WTC11 (cell line): ENCODE measurements around the gene CD109. TPM values are rescaled to one million over a fixed set of nuclear protein-coding genes. Genes with fewer than 3 reads are reported as not detected.
A peak's percentile ranks its signal among the peaks of the same experiment; 100 is the strongest.

ENCODE experiments used
- ATF3 ChIP-seq: sonication (generic); formaldehyde crosslinking; conservative IDR thresholded peaks from 2 replicates; pipeline ENCODE4 v1.8.1; 2022; ENCODE audit warnings: mild to moderate bottlenecking, missing genetic modification reagents
- CREB1 ChIP-seq: sonication (generic); formaldehyde crosslinking; IDR thresholded peaks from 2 replicates; pipeline ENCODE4 v1.8.0; 2023; ENCODE audit warnings: mild to moderate bottlenecking, missing genetic modification reagents
- E2F4 ChIP-seq: sonication (generic); formaldehyde crosslinking; IDR thresholded peaks from 2 replicates; pipeline ENCODE4 v1.8.1; 2022; ENCODE audit warnings: low read depth, mild to moderate bottlenecking, moderate library complexity, missing genetic modification reagents, borderline replicate concordance
- EMX1 ChIP-seq: fragments of 250-450 bp; sonication (Bioruptor Pico); IDR thresholded peaks from 2 replicates; pipeline ENCODE4 v1.8.0; 2021; ENCODE audit warnings: mild to moderate bottlenecking
- GTF2I ChIP-seq: fragments of 250-450 bp; sonication (Bioruptor Pico); conservative IDR thresholded peaks from 2 replicates; pipeline ENCODE4 v1.4.0; 2021; ENCODE audit warnings: mild to moderate bottlenecking
- HMGA2 ChIP-seq: fragments of 250-450 bp; sonication (Bioruptor Pico); IDR thresholded peaks from 2 replicates; pipeline ENCODE4 v1.4.0; 2021; ENCODE audit warnings: mild to moderate bottlenecking, moderate library complexity
- HMGXB4 ChIP-seq: sonication (generic); formaldehyde crosslinking; IDR thresholded peaks from 2 replicates; pipeline ENCODE4 v1.8.1; 2023; ENCODE audit warnings: mild to moderate bottlenecking, moderate library complexity, missing genetic modification reagents
- IRF2 ChIP-seq: sonication (generic); formaldehyde crosslinking; IDR thresholded peaks from 2 replicates; pipeline ENCODE4 v1.8.0; 2022; ENCODE audit warnings: low read depth, missing genetic modification reagents, borderline replicate concordance
- JUN ChIP-seq: sonication (generic); formaldehyde crosslinking; IDR thresholded peaks from 2 replicates; pipeline ENCODE4 v1.8.0; 2023; ENCODE audit warnings: mild to moderate bottlenecking, missing genetic modification reagents
- KAT7 ChIP-seq: sonication (generic); formaldehyde crosslinking; IDR thresholded peaks from 2 replicates; pipeline ENCODE4 v1.8.1; 2023; ENCODE audit warnings: missing genetic modification reagents, mild to moderate bottlenecking, borderline replicate concordance
- MAX ChIP-seq: sonication (generic); formaldehyde crosslinking; IDR thresholded peaks from 2 replicates; pipeline ENCODE4 v1.8.0; 2022; ENCODE audit warnings: mild to moderate bottlenecking, missing genetic modification reagents
- NFYB ChIP-seq: sonication (generic); formaldehyde crosslinking; conservative IDR thresholded peaks from 2 replicates; pipeline ENCODE4 v1.8.0; 2022; ENCODE audit warnings: low read depth, missing genetic modification reagents
- OVOL2 ChIP-seq: fragments of 250-450 bp; sonication (Bioruptor Pico); IDR thresholded peaks from 2 replicates; pipeline ENCODE4 v1.9.0; 2021; ENCODE audit warnings: mild to moderate bottlenecking, borderline replicate concordance
- PREB ChIP-seq: sonication (generic); formaldehyde crosslinking; IDR thresholded peaks from 2 replicates; pipeline ENCODE4 v1.8.1; 2022; ENCODE audit warnings: mild to moderate bottlenecking, missing genetic modification reagents, moderate library complexity, borderline replicate concordance
- PRRX2 ChIP-seq: fragments of 250-450 bp; sonication (Bioruptor Pico); IDR thresholded peaks from 2 replicates; pipeline ENCODE4 v1.8.0; 2021; ENCODE audit warnings: mild to moderate bottlenecking
- RELA ChIP-seq: sonication (generic); formaldehyde crosslinking; IDR thresholded peaks from 2 replicates; pipeline ENCODE4 v1.8.1; 2022; ENCODE audit warnings: missing genetic modification reagents, mild to moderate bottlenecking, borderline replicate concordance
- RORB ChIP-seq: fragments of 250-450 bp; sonication (Bioruptor Pico); IDR thresholded peaks from 2 replicates; pipeline ENCODE4 v1.9.0; 2021; ENCODE audit warnings: mild to moderate bottlenecking
- SOX15 ChIP-seq: fragments of 250-450 bp; sonication (Bioruptor Pico); IDR thresholded peaks from 2 replicates; pipeline ENCODE4 v1.9.0; 2021; ENCODE audit warnings: mild to moderate bottlenecking
- SP1 ChIP-seq: sonication (generic); formaldehyde crosslinking; conservative IDR thresholded peaks from 2 replicates; pipeline ENCODE4 v1.8.1; 2022; ENCODE audit warnings: missing genetic modification reagents
- TEAD1 ChIP-seq: sonication (generic); formaldehyde crosslinking; IDR thresholded peaks from 2 replicates; pipeline ENCODE4 v1.8.0; 2022; ENCODE audit warnings: mild to moderate bottlenecking, missing genetic modification reagents
- ZNF121 ChIP-seq: sonication (generic); formaldehyde crosslinking; IDR thresholded peaks from 2 replicates; pipeline ENCODE4 v1.8.0; 2023; ENCODE audit warnings: missing genetic modification reagents
- ZNF423 ChIP-seq: fragments of 250-450 bp; sonication (Bioruptor Pico); IDR thresholded peaks from 2 replicates; pipeline ENCODE4 v2.1.2; 2022; ENCODE audit warnings: mild to moderate bottlenecking, moderate library complexity
- ZNF512 ChIP-seq: sonication (generic); formaldehyde crosslinking; IDR thresholded peaks from 2 replicates; pipeline ENCODE4 v1.8.1; 2022; ENCODE audit warnings: missing genetic modification reagents, borderline replicate concordance
- total RNA-seq: library from RNA; stranded (reverse); gene quantifications from 3 replicates; pipeline ENCODE4 v1.2.3, GENCODE V29; 2021
- TF ChIP-seq, protein P1 (sequence below): sonication (generic); formaldehyde crosslinking; IDR thresholded peaks from 2 replicates; pipeline ENCODE4 v1.8.1; 2022; ENCODE audit warnings: low read depth, missing genetic modification reagents, borderline replicate concordance
- TF ChIP-seq, protein P2 (sequence below): sonication (generic); formaldehyde crosslinking; IDR thresholded peaks from 2 replicates; pipeline ENCODE4 v1.8.0; 2022; ENCODE audit warnings: missing genetic modification reagents

CD109 gene
- total RNA-seq, 1 experiment from 2014 or later: 4.5 TPM

DNA sequence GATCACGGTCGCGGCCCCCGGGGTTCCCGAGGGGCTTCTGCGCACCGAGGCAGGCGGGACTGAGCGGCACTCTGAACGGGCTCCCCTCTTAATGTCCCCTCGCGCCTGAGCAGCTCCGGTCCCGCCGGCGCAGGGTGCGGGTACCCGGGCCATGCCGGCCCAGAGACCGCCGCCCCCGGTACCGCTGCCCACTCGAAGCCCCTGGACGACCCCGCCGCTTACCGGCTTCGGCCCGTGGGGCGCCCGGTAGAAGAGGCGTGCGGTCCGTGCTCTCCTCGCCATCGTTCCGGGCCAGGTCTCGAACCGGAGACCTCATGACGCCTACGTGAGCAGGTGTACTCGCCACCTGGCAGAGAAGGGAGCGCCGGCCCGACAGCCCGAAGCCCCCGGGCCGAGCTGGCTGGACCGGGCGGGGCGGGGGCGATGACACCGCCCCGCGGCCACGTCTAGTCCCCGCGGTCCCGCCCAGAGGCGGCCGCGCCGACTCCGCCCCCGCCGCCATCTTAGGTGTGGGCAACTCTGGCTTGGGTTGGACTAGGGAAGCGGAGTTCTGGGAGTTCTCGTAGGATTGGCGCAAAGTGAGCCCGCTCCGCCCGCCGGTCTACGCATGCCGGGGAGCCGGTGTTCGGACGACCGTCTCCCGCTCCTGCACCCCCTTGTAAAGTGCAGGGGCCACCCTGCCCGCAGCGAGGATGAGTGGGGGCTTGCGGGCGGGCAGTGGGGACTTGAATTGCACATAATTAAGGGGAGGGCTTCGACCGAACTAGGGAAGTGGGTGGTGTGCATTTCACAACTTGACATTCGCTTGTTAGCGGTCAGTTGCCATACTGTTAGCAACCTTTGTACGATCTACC lies 42.2 kb upstream of the CD109 start, which contains the start of gene SLC17A5 (continued):
- TF ChIP-seq HMGXB4 (CRISPR knock-in tag): peak; percentile 86
- TF ChIP-seq ZNF512 (CRISPR knock-in tag): no peak
- peak; percentile 84 for TF ChIP-seq MAX (CRISPR knock-in tag)
- no peak for TF ChIP-seq ZNF121 (CRISPR knock-in tag)
- TF ChIP-seq RORB (CRISPR knock-in tag): no peak
- TF ChIP-seq JUN (CRISPR knock-in tag): no peak
- TF ChIP-seq ATF3: no peak
- no peak for TF ChIP-seq PRRX2 (CRISPR knock-in tag)
- peak; percentile 95 for TF ChIP-seq SP1 (CRISPR knock-in tag)
- no peak for TF ChIP-seq PREB
- TF ChIP-seq, protein P1, sequence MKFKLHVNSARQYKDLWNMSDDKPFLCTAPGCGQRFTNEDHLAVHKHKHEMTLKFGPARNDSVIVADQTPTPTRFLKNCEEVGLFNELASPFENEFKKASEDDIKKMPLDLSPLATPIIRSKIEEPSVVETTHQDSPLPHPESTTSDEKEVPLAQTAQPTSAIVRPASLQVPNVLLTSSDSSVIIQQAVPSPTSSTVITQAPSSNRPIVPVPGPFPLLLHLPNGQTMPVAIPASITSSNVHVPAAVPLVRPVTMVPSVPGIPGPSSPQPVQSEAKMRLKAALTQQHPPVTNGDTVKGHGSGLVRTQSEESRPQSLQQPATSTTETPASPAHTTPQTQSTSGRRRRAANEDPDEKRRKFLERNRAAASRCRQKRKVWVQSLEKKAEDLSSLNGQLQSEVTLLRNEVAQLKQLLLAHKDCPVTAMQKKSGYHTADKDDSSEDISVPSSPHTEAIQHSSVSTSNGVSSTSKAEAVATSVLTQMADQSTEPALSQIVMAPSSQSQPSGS (CRISPR knock-in tag): no peak
- TF ChIP-seq HMGA2 (CRISPR knock-in tag): no peak
- TF ChIP-seq RELA: no peak
- no peak for TF ChIP-seq NFYB
- TF ChIP-seq ZNF423 (CRISPR knock-in tag): no peak
- peak; percentile 74 for TF ChIP-seq TEAD1 (CRISPR knock-in tag)
- no peak for TF ChIP-seq OVOL2
- peak; percentile 68; the same call in 1 of the 2 replicates for TF ChIP-seq KAT7 (CRISPR knock-in tag)
- no peak for TF ChIP-seq GTF2I (CRISPR knock-in tag)
- TF ChIP-seq, protein P2, sequence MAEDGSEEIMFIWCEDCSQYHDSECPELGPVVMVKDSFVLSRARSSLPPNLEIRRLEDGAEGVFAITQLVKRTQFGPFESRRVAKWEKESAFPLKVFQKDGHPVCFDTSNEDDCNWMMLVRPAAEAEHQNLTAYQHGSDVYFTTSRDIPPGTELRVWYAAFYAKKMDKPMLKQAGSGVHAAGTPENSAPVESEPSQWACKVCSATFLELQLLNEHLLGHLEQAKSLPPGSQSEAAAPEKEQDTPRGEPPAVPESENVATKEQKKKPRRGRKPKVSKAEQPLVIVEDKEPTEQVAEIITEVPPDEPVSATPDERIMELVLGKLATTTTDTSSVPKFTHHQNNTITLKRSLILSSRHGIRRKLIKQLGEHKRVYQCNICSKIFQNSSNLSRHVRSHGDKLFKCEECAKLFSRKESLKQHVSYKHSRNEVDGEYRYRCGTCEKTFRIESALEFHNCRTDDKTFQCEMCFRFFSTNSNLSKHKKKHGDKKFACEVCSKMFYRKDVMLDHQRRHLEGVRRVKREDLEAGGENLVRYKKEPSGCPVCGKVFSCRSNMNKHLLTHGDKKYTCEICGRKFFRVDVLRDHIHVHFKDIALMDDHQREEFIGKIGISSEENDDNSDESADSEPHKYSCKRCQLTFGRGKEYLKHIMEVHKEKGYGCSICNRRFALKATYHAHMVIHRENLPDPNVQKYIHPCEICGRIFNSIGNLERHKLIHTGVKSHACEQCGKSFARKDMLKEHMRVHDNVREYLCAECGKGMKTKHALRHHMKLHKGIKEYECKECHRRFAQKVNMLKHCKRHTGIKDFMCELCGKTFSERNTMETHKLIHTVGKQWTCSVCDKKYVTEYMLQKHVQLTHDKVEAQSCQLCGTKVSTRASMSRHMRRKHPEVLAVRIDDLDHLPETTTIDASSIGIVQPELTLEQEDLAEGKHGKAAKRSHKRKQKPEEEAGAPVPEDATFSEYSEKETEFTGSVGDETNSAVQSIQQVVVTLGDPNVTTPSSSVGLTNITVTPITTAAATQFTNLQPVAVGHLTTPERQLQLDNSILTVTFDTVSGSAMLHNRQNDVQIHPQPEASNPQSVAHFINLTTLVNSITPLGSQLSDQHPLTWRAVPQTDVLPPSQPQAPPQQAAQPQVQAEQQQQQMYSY (CRISPR knock-in tag): 0 out of 2 replicates have a peak, but pooled peaks have one; percentile 6
- no peak for TF ChIP-seq EMX1 (CRISPR knock-in tag)
- no peak for TF ChIP-seq CREB1 (CRISPR knock-in tag)
- TF ChIP-seq SOX15 (CRISPR knock-in tag): no peak
- TF ChIP-seq E2F4 (CRISPR knock-in tag): no peak
- no peak for TF ChIP-seq IRF2 (CRISPR knock-in tag)
